Uterus (tissue), 2 donors: Measurements from ENCODE around the gene PCGF5.

Experiments
- CTCF ChIP-seq, 4 experiments: fragments of 200-600 bp in 2 of 4; fragments of 450-650 bp in 2 of 4; sonication (generic) in 2 of 4; IDR thresholded peaks; one replicate each; pipeline ENCODE4 v1.5.1; 2016 to 2019; ENCODE audit warnings: antibody characterized with exemption in 4 of 4, mild to moderate bottlenecking in 2 of 4, moderate library complexity in 1 of 4
- POLR2A ChIP-seq, 2 donors: fragments of 450-650 bp; IDR thresholded peaks; one replicate each; pipeline ENCODE4 v1.6.1; 2016; ENCODE audit warnings: antibody characterized with exemption in 2 of 2, mild to moderate bottlenecking in 1 of 2, moderate library complexity in 1 of 2

DNA sequence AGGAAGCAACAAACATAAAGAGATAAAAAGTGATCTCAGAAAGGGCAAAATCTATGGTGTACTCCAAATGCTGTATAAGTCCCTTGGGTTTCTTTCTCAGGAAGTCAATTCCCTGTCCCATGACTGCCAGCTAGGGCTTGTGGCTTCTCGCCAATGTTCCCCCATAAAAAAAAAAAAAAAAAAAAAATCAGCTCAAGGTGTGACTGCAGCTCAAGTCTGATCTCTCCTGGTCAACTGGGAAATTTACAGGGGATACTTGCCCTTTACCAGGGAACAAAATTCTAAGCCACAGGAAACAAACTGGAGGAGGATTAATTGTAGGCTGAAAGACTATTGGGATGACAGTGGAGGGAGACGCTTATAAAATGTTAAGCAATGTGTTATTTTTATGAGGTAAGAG is 76.0 kb downstream of the PCGF5 start:
- no peak for TF ChIP-seq CTCF (IDR thresholded peaks at IDR 0.05)
- TF ChIP-seq POLR2A (IDR thresholded peaks at IDR 0.05): no peak
